OCI-LY7 (cell line): ENCODE results near the gene ADCY1. TPM values are rescaled to one million over a fixed set of nuclear protein-coding genes. Genes with fewer than 3 reads are reported as not detected.

ENCODE experiments used
- BruUV-seq: library from RNA; stranded (reverse); fragments of 400-500 nt; replicated peaks from 2 replicates; lab custom pipeline; 2021; lab: Mats Ljungman, UMichigan
- CTCF ChIA-PET: fragments of 300-600 bp; sonication (Branson Sonifier 250); formaldehyde crosslinking; loops from one replicate; lab custom pipeline; 2022; ENCODE audit warnings: antibody characterized with exemption; ENCODE audit not compliant: unreplicated experiment; lab: Charles Lee
- POLR2A ChIA-PET: fragments of 300-600 bp; sonication (Branson Sonifier 250); formaldehyde crosslinking; loops from one replicate; lab custom pipeline; 2022; ENCODE audit warnings: antibody characterized with exemption; lab: Charles Lee
- DNase-seq: peaks from one replicate; pipeline ENCODE4 v3.0.0-alpha.2; 2015; ENCODE audit warnings: low spot score
- H2AFZ ChIP-seq: fragments of 200-600 bp; sonication (generic), shearing (Covaris generic); 2 replicates; pipeline ENCODE4 v1.6.1; 2014; ENCODE audit warnings: mild to moderate bottlenecking, antibody characterized with exemption, low read length, moderate library complexity
- H3K27ac ChIP-seq: fragments of 200-600 bp; sonication (generic); 2 replicates; pipeline ENCODE4 v1.5.1; 2014; ENCODE audit warnings: mixed run types, low read depth, mild to moderate bottlenecking, moderate library complexity, low read length, inconsistent platforms; ENCODE audit not compliant: poor library complexity, severe bottlenecking
- H3K36me3 ChIP-seq: fragments of 200-600 bp; sonication (generic); 2 replicates; pipeline ENCODE4 v1.6.1; 2014; ENCODE audit warnings: mild to moderate bottlenecking, antibody characterized with exemption, low read length, moderate library complexity, mixed read lengths; ENCODE audit not compliant: insufficient read depth
- H3K4me1 ChIP-seq: fragments of 200-600 bp; sonication (generic); 2 replicates; pipeline ENCODE4 v1.5.1; 2014; ENCODE audit warnings: mild to moderate bottlenecking, low read length; ENCODE audit not compliant: insufficient read depth, poor library complexity, severe bottlenecking
- H3K4me2 ChIP-seq: fragments of 200-600 bp; sonication (generic); 2 replicates; pipeline ENCODE4 v1.6.1; 2014; ENCODE audit warnings: mild to moderate bottlenecking, low read length
- H3K4me3 ChIP-seq: fragments of 200-600 bp; sonication (generic); 2 replicates; pipeline ENCODE4 v1.5.1; 2014; ENCODE audit warnings: mild to moderate bottlenecking, low read depth, low read length; ENCODE audit not compliant: poor library complexity, severe bottlenecking
- H3K79me2 ChIP-seq: fragments of 200-600 bp; sonication (generic); 2 replicates; pipeline ENCODE4 v1.6.1; 2016; ENCODE audit warnings: low read depth, mild to moderate bottlenecking, low read length, moderate library complexity, mixed read lengths; ENCODE audit not compliant: insufficient read depth
- H3K9me2 ChIP-seq: fragments of 200-600 bp; sonication (generic); 2 replicates; pipeline ENCODE4 v1.6.1; 2016; ENCODE audit warnings: mild to moderate bottlenecking, low read length, mixed read lengths; ENCODE audit not compliant: insufficient read depth
- H3K9me3 ChIP-seq: fragments of 200-600 bp; sonication (generic); 2 replicates; pipeline ENCODE4 v1.6.1; 2014; ENCODE audit warnings: mild to moderate bottlenecking, mixed run types, low read length, mixed read lengths
- H4K20me1 ChIP-seq: fragments of 200-600 bp; sonication (generic); 2 replicates; pipeline ENCODE4 v1.6.1; 2014; ENCODE audit warnings: mild to moderate bottlenecking, antibody characterized with exemption, low read length, moderate library complexity, mixed read lengths; ENCODE audit not compliant: insufficient read depth
- EZH2phosphoT487 ChIP-seq: fragments of 200-600 bp; sonication (generic); IDR thresholded peaks from 2 replicates; pipeline ENCODE4 v1.6.1; 2018; ENCODE audit warnings: low read depth, borderline replicate concordance, mild to moderate bottlenecking, mixed run types, antibody characterized with exemption, low read length, moderate library complexity, mixed read lengths
- intact Hi-C: fragments of 100-400 bp; cut with micrococcal nuclease; formaldehyde crosslinking; loops from one replicate; pipeline ENCODE4 v1.10.0; 2022; ENCODE audit not compliant: unreplicated experiment
- total RNA-seq, 2 experiments: library from RNA; depleted of rRNA in 1 of 2; stranded (reverse); fragments of >200 nt in 1 of 2; shearing (Covaris generic) in 1 of 2; gene quantifications; 2 replicates each; pipeline ENCODE4 v1.2.3, GENCODE V29; 2014 to 2022
- TF ChIP-seq, protein P1 (sequence below): fragments of 200-600 bp; sonication (generic); conservative IDR thresholded peaks from 2 replicates; pipeline ENCODE4 v1.5.1; 2014; ENCODE audit warnings: mild to moderate bottlenecking, antibody characterized with exemption, low read length, moderate library complexity, mixed read lengths

The ADCY1 gene
- total RNA-seq, 2 experiments from 2014 or later, result 0.13 TPM; not detected in 1

GRCh38 chr7:45599851-45600706, 25.9 kb downstream of the ADCY1 start:
- Histone ChIP-seq H3K4me3 (no peak overlapping the region), H2AFZ (no peak overlapping the region), H3K4me1 (no peaks in the 10 kb centered on the region), H4K20me1 (no peaks in the 10 kb centered on the region), H3K9me2 (no peaks in the 10 kb centered on the region), H3K79me2 (no peaks in the 10 kb centered on the region), H3K27ac (no peak overlapping the region), H3K36me3 (no peaks in the 10 kb centered on the region), H3K4me2 (no peak overlapping the region), H3K9me3 (no peaks in the 10 kb centered on the region)
- POLR2A ChIA-PET, result no interaction called here
- no peak for DNase-seq
- no peak for TF ChIP-seq EZH2phosphoT487
- TF ChIP-seq, protein P1, sequence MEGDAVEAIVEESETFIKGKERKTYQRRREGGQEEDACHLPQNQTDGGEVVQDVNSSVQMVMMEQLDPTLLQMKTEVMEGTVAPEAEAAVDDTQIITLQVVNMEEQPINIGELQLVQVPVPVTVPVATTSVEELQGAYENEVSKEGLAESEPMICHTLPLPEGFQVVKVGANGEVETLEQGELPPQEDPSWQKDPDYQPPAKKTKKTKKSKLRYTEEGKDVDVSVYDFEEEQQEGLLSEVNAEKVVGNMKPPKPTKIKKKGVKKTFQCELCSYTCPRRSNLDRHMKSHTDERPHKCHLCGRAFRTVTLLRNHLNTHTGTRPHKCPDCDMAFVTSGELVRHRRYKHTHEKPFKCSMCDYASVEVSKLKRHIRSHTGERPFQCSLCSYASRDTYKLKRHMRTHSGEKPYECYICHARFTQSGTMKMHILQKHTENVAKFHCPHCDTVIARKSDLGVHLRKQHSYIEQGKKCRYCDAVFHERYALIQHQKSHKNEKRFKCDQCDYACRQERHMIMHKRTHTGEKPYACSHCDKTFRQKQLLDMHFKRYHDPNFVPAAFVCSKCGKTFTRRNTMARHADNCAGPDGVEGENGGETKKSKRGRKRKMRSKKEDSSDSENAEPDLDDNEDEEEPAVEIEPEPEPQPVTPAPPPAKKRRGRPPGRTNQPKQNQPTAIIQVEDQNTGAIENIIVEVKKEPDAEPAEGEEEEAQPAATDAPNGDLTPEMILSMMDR, result no peak
- BruUV-seq, result no TSS peak
- CTCF ChIA-PET, result no interaction called here
- intact Hi-C loops, result no loop called here

DNA sequence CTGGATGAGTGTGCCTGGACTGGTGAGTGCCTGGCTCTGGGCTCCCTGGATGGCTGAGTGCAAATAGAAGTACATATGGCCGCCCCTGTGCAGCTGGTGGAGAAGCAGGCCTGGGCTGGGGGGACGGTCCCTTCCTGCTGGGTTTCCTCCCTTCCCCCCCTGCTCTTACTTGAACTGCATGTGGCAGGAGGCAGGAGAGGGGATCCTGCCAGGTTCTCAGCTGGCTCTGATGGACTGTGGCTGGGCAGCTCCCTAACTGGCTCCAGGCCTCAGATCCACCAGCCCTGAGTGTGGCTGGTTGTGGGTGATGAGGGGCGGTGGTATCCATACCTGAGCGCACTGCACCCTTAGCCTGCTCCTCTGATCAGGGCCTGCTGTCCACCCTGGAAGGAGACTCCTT, 26.9 kb downstream of the ADCY1 start:
- Histone ChIP-seq H3K79me2 (no peaks in the 10 kb centered on the region), H3K9me2 (no peaks in the 10 kb centered on the region), H4K20me1 (no peaks in the 10 kb centered on the region), H3K9me3 (no peaks in the 10 kb centered on the region), H3K4me3 (no peak overlapping the region), H3K4me1 (no peaks in the 10 kb centered on the region), H3K4me2 (no peak overlapping the region), H3K27ac (no peak overlapping the region), H2AFZ (no peak overlapping the region), H3K36me3 (no peaks in the 10 kb centered on the region)
- CTCF ChIA-PET, result no interaction called here
- no TSS peak for BruUV-seq
- POLR2A ChIA-PET, result no interaction called here
- intact Hi-C loops, result no loop called here
- no peak for DNase-seq
- TF ChIP-seq EZH2phosphoT487, result no peak
- TF ChIP-seq, protein P1, result no peak

- H3K4me2 ChIP-seq, result no peak overlapping the region
- ChIA-PET POLR2A (no interaction called here), CTCF (no interaction called here)
- BruUV-seq, result no TSS peak
- H4K20me1 ChIP-seq, result no peaks in the 10 kb centered on the region
- H3K27ac ChIP-seq, result no peak overlapping the region
- TF ChIP-seq, protein P1, result no peak
- no peak for TF ChIP-seq EZH2phosphoT487
- H3K4me1 ChIP-seq, result no peaks in the 10 kb centered on the region
- no peaks in the 10 kb centered on the region for H3K9me3 ChIP-seq
- H3K79me2 ChIP-seq, result no peaks in the 10 kb centered on the region
- DNase-seq, result no peak
- intact Hi-C loops, result no loop called here
- no peak overlapping the region for H2AFZ ChIP-seq
- H3K9me2 ChIP-seq, result no peaks in the 10 kb centered on the region
- H3K4me3 ChIP-seq, result no peak overlapping the region
- no peaks in the 10 kb centered on the region for H3K36me3 ChIP-seq
Measured at GRCh38 chr7:45601816-45602540, 27.8 kb downstream of the ADCY1 start.
